Tibial artery (tissue), 4 donors: ENCODE results near the gene SLC2A13.
"Not testable (repeated sequence)": the region's sequence is repeated elsewhere in the genome, so short reads cannot be mapped to it uniquely, and the experiment has no call there.

Source experiments
- DNase-seq, 2 donors: peaks; one replicate each; pipeline ENCODE4 v3.0.0-alpha.2; 2019
- H3K27ac ChIP-seq, 2 donors: fragments of 200-600 bp; sonication (generic) in 1 of 2; 1 replicate in 1 of 2; 2 replicates in 1 of 2; pipeline ENCODE4 v1.5.1; 2018 to 2019; ENCODE audit warnings: mild to moderate bottlenecking in 1 of 2
- H3K27me3 ChIP-seq, 2 donors: fragments of 200-600 bp; sonication (generic) in 1 of 2; one replicate each; pipeline versions ENCODE4 v1.5.1 to v1.6.0; 2016 to 2019
- H3K36me3 ChIP-seq, 3 donors: fragments of 200-600 bp; sonication (generic) in 2 of 3; one replicate each; pipeline ENCODE4 v1.5.1; 2016 to 2019; ENCODE audit warnings: mild to moderate bottlenecking in 2 of 3
- H3K4me1 ChIP-seq, 4 donors: fragments of 200-600 bp; sonication (generic) in 2 of 4; 1 replicate in 3 of 4; 2 replicates in 1 of 4; pipeline ENCODE4 v1.5.1; 2016 to 2019
- H3K4me3 ChIP-seq, 2 donors: fragments of 200-600 bp; sonication (generic) in 1 of 2; 1 replicate in 1 of 2; 2 replicates in 1 of 2; pipeline ENCODE4 v1.5.1; 2018 to 2019; ENCODE audit warnings: mild to moderate bottlenecking in 2 of 2
- H3K9me3 ChIP-seq, 3 donors: fragments of 200-600 bp; sonication (generic) in 1 of 3; one replicate each; pipeline ENCODE4 v1.5.1; 2016 to 2019
- intact Hi-C: fragments of 100-400 bp; cut with DNase I; formaldehyde crosslinking; loops from one replicate; pipeline ENCODE4 v1.15.0; 2023; ENCODE audit warnings: low total_unique reads
- TF ChIP-seq, protein P1 (sequence below), 2 experiments: fragments of 200-600 bp in 1 of 2; fragments of 450-650 bp in 1 of 2; IDR thresholded peaks; one replicate each; pipeline ENCODE4 v1.5.1; 2017 to 2019; ENCODE audit warnings: antibody characterized with exemption in 2 of 2, mild to moderate bottlenecking in 1 of 2, moderate library complexity in 1 of 2

The SLC2A13 gene

DNA sequence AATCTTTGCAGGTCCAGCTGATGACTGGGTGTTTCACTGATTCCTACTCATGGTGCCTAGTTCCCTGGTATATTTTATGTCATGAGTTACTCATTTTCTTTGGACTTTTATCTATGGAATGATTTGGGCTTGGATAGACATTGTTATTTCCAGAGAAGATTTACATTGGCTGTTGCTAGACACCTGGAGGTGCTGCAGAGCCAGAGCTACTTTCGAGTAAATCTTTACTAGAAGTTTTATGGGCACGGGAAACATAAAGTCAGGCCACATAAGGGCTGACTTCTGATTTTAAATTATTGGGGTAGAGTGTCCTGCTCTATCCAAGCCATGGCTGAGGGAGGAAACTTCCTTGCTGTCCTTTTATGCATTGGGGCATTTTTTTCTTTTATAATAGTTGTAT lies 310.4 kb downstream of the SLC2A13 start:
- no peak for DNase-seq
- intact Hi-C loops = no loop called here
- H3K4me3 ChIP-seq = no peak overlapping the region
- no peaks in the 10 kb centered on the region for H3K9me3 ChIP-seq
- H3K36me3 ChIP-seq = no peaks in the 10 kb centered on the region
- no peaks in the 10 kb centered on the region for H3K4me1 ChIP-seq
- no peaks in the 10 kb centered on the region for H3K27me3 ChIP-seq
- no peak overlapping the region for H3K27ac ChIP-seq
- TF ChIP-seq, protein P1, sequence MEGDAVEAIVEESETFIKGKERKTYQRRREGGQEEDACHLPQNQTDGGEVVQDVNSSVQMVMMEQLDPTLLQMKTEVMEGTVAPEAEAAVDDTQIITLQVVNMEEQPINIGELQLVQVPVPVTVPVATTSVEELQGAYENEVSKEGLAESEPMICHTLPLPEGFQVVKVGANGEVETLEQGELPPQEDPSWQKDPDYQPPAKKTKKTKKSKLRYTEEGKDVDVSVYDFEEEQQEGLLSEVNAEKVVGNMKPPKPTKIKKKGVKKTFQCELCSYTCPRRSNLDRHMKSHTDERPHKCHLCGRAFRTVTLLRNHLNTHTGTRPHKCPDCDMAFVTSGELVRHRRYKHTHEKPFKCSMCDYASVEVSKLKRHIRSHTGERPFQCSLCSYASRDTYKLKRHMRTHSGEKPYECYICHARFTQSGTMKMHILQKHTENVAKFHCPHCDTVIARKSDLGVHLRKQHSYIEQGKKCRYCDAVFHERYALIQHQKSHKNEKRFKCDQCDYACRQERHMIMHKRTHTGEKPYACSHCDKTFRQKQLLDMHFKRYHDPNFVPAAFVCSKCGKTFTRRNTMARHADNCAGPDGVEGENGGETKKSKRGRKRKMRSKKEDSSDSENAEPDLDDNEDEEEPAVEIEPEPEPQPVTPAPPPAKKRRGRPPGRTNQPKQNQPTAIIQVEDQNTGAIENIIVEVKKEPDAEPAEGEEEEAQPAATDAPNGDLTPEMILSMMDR (IDR thresholded peaks at IDR 0.05) = no peak

DNA sequence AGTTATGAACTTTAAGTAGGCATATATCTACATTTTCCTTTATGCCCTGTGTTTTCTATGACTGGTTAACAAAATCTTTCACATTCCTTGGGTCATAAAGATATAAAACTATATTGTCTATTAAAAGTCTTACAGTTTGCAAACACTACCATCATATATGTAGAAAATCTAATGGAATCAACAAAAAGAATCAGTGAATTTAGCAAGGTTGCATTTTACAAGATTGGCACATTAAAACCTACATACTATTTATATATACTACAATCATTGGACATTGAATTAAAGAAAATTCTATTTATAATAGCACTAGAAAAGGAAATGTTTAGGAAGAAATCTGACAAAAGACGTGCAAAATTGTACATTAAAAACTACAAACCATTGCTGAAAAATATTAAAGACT lies 312.9 kb downstream of the SLC2A13 start:
- no peaks in the 10 kb centered on the region for H3K36me3 ChIP-seq
- intact Hi-C loops = no loop called here
- H3K4me3 ChIP-seq = no peak overlapping the region
- TF ChIP-seq, protein P1 (IDR thresholded peaks at IDR 0.05) = no peak
- no peaks in the 10 kb centered on the region for H3K9me3 ChIP-seq
- H3K27me3 ChIP-seq = no peaks in the 10 kb centered on the region
- no peaks in the 10 kb centered on the region for H3K4me1 ChIP-seq
- no peak overlapping the region for H3K27ac ChIP-seq
- no peak for DNase-seq

DNA sequence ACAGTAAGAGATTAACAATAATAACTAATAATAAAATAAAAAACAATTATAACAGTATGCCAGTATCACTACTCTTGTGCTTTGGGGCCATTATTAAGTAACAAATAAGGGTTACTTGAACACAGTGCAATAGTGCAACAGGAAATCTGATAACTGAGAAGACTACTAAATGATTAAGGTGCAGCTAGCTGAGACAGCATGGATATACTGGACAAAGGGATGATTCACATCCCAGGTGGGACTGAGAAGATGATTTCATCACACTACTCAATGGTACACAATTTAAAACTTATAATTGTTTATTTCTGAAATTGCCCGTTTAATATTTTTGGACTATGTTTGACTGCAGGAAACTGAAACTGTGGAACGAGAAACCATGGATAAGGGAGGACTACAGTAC lies 317.6 kb downstream of the SLC2A13 start:
- H3K27ac ChIP-seq = no peak overlapping the region
- H3K4me3 ChIP-seq = no peak overlapping the region
- DNase-seq = no peak
- TF ChIP-seq, protein P1 (IDR thresholded peaks at IDR 0.05) = no peak
- intact Hi-C loops = no loop called here
- no peaks in the 10 kb centered on the region for H3K36me3 ChIP-seq
- no peaks in the 10 kb centered on the region for H3K9me3 ChIP-seq
- H3K27me3 ChIP-seq = no peaks in the 10 kb centered on the region
- no peaks in the 10 kb centered on the region for H3K4me1 ChIP-seq

DNA sequence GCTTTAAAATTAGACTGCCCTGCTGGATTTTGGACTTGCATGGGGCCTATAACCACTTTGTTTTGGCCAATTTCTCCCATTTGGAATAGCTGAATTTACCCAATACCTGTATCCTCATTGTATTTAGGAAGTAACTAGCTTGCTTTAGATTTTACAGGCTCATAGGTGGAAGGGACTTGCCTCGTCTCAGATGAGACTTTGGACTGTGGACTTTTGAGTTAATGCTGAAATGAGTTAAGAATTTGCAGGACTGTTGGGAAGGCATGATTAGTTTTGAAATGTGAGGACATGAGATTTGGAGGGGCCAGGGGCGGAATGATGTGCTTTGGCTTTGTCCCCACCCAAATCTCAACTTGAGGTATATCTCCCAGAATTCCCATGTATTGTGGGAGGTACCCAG lies 320.1 kb downstream of the SLC2A13 start:
- H3K36me3 ChIP-seq, H3K27me3 ChIP-seq, H3K27ac ChIP-seq, intact Hi-C loops, H3K4me3 ChIP-seq, H3K4me1 ChIP-seq, H3K9me3 ChIP-seq, DNase-seq: not testable (repeated sequence)

DNA sequence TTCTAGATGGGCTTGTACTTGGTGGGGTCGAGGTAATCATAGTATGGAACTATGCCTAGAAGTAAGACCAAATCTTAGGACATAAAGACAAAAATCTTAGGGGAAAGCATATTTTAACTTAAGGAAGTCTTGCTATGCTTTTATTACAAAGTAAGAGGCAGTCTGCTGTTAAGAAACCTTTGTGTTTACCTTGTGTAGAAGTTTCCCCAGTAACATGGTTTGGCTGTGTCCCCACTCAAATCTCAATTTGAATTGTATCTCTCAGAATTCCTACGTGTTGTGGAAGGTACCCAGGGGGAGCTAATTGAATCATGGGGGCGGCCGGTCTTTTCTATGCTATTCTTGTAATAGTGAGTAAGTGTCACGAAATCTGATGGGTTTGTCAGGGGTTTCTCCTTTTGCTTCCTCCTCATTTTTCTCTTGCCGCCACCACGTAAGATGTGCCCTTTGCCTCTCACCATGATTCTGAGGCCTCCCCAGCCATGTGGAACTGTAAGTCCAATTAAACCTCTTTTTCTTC lies 323.8 kb downstream of the SLC2A13 start:
- TF ChIP-seq, protein P1 (IDR thresholded peaks at IDR 0.05) = no peak
- no peaks in the 10 kb centered on the region for H3K36me3 ChIP-seq
- H3K4me3 ChIP-seq = no peak overlapping the region
- intact Hi-C loops = no loop called here
- no peaks in the 10 kb centered on the region for H3K9me3 ChIP-seq
- no peaks in the 10 kb centered on the region for H3K4me1 ChIP-seq
- no peak overlapping the region for H3K27ac ChIP-seq
- no peaks in the 10 kb centered on the region for H3K27me3 ChIP-seq
- no peak for DNase-seq

DNA sequence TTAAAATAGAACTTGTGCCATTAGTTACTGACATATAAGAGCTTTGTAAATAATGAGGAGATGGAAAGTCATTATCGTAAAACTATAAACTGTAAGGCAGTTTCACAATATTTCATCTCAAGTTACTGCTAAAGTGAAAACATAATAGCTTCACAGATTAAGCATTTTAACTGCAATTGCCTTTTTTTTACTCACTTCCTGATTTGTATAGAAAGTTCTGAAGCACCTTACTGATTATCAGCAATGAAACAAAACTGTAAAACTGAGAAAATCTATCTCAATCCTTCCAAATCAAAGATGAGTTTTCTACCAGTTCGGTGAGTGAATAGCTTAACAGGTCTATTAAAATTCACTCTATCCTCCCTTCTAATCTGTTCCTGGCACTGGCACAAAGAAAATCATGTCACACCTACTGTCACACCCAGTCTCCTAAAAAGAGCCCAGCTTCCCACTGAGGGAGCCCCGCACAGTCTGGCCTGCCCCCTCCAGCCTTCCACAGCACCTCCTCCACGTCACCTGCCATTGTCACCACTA lies 324.9 kb downstream of the SLC2A13 start:
- Histone ChIP-seq H3K27me3 (no peaks in the 10 kb centered on the region), H3K4me3 (no peak overlapping the region), H3K36me3 (no peaks in the 10 kb centered on the region), H3K27ac (no peak overlapping the region), H3K9me3 (no peaks in the 10 kb centered on the region), H3K4me1 (no peaks in the 10 kb centered on the region)
- intact Hi-C loops = no loop called here
- TF ChIP-seq, protein P1 (IDR thresholded peaks at IDR 0.05) = no peak
- no peak for DNase-seq
